GM21825 (cell line): ENCODE data around the gene ZNF488.

Experiments
- ATAC-seq: cut with Tn5 transposase; IDR thresholded peaks from one replicate; pipeline ENCODE4 v1.9.1; 2021; ENCODE audit warnings: mild to moderate bottlenecking, moderate library complexity; ENCODE audit not compliant: unreplicated experiment

The ZNF488 gene

GRCh38 chr10:47367646-47368045 lies 16.4 kb downstream of the ZNF488 start:
- ATAC-seq: no peak

- ATAC-seq: no peak
Observed at GRCh38 chr10:47366731-47367460, 17.2 kb downstream of the ZNF488 start.

GRCh38 chr10:47366181-47366631 lies 17.9 kb downstream of the ZNF488 start:
- ATAC-seq: no peak

GRCh38 chr10:47365431-47366180 lies 18.5 kb downstream of the ZNF488 start:
- no peak for ATAC-seq

DNA sequence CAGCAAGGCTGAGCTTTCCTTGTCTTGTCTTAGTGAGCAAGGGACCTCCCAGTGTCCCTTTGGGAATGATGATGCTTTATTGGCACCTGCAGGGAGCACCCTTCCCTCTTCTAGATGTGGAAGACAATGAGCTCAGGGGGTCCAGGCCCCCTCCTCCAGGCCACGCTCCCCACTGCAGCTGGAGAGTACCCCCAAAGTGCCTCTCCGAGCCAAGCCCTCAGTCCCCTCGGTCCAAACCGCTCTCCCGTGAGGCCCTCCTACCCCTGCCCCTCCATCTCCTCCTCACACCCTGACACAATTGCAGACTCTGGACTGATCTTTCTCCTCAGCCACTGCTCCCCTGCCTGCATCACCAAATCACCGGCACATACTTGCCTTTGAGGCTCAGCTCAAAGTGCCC lies 19.2 kb downstream of the ZNF488 start:
- ATAC-seq: no peak

- ATAC-seq: no peak
Observed at GRCh38 chr10:47364366-47364765, 19.7 kb downstream of the ZNF488 start.

DNA sequence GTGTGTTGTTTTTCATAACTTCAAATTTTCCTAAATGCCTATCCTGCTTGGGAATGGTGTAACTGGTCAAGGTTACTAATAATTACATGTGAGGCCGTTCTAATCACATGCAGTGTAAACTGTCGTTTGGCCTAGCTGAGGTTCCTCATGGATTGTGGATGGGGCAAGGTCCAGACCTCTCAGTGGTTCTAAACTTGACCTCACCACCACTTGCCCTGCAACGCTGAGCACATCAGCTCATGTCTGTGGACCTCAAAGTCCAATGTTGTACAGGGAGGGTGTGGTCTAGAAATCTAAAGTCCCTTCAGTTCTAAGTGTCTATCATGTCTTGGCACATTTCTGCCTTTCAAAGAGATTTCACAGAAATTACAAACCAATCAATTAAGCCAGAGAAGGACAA lies 20.3 kb downstream of the ZNF488 start:
- no peak for ATAC-seq

- ATAC-seq: no peak
Observed at GRCh38 chr10:47362199-47362598, 21.9 kb downstream of the ZNF488 start.

GRCh38 chr10:47361293-47361692 lies 22.8 kb downstream of the ZNF488 start:
- no peak for ATAC-seq

DNA sequence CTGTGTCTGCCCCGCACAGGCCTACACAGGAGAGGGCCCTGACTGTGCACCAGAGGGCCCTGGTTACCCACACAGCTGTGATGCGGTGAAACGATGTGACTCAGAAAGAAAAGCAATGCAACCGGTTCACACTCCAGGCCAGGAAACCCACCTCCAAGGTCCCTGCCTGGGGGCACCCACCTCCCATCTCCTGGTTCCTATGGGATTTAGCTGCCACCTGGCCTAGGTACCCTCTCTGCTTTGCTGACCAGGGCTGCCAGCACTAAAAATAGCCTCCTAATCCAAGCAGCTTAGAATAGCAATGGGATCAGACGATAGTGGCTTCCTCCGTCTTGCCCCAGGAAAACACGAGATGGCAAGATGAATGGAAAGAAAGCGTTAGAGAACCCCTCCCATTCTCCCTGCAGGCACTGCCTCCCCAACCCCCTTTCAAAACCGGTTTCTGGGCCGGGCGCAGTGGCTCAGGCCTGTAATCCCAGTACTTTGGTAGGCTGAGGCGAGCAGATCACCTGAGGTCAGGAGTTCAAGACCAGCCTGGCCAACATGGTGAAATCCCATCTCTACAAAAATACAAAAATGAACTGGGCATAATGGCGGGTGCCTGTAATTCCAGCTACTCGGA lies 23.6 kb downstream of the ZNF488 start:
- no peak for ATAC-seq

GRCh38 chr10:47359626-47360418 lies 24.3 kb downstream of the ZNF488 start:
- ATAC-seq: no peak

DNA sequence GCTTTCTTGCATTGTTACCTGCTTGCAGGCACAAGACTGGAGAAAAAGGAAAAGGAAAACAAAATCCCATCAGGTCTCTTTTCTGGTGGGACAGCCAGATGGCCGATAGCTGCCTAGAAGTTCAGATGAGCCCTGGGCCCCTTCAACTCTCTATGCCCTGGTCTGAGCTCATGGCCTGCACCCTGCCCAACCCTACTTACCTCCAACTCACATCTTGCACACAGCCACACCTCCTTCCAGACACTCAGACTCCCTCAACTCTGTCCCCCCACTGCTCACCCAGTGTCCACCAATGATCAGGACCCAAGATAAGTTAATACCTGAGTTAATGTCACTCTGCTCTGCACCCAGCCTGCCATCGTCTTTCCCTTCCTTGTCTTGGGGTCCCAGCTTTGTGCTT lies 25.0 kb downstream of the ZNF488 start:
- ATAC-seq: no peak

DNA sequence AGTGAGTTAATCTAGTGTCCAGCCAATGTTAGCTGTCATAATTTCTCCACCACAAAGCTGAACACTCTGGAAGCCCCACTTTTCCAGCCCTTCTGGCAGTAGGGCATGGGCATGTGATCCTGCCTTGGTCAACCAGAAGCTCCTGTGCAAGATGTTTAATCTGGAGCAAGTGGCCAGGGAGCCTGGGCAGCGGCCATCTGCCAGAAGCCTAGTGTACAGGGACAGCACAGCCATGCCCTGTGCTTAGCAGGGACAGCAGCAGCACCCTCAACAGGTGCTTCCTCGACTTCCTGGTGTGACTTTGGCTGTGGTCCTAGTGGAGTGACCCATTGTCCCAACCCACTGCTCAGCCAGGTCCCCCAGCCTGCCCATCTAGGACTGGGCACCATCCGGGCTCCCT lies 25.6 kb downstream of the ZNF488 start:
- no peak for ATAC-seq

DNA sequence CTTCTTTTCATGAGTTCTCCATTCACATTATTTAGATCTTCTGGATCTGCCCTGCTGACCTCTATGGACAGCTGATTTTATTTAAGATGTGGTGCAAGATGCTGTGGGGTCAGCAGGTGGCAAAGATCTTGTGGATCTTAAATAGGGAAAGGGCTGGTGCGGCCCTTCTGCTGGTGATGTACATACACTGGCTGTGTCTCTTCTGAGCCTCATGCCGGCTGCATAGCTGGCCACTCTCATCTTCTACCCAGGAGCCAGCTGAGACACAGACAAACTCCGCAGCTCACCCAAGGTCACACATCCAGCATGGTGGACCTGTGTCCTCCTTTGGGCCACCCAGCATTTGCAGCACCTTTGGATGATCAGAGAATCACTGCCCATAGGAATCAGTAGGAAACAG lies 26.2 kb downstream of the ZNF488 start:
- no peak for ATAC-seq

DNA sequence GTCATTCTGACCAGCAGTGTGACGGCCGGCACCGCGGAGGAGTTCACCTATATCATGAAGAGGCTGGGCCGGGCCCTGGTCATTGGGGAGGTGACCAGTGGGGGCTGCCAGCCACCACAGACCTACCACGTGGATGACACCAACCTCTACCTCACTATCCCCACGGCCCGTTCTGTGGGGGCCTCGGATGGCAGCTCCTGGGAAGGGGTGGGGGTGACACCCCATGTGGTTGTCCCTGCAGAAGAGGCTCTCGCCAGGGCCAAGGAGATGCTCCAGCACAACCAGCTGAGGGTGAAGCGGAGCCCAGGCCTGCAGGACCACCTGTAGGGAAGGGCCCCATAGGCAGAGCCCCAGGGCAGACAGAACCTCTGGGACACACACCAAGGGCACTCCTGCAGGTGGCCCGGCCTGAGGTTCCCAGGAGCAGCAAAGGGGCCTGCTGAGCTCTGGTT lies 26.9 kb downstream of the ZNF488 start:
- no peak for ATAC-seq

DNA sequence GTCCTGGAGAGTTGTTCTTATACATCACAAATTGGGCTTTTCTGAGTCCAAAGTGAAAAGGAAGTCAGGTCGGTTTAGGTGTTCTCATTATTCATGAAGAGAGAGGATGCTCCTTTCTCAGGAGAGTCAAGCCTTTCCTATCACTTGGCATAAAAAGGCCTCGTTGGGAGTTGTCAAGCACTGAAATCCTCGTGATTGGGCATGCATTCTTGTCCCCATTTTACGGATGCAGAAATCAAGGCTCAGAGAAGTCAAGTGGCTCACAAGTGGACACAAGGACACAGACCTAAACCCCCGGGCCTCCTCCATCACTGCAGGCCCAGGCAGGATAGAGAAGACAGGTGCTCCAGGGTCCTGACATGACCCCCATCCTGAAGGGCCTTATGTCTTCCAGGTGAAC lies 27.4 kb downstream of the ZNF488 start:
- no peak for ATAC-seq

GRCh38 chr10:47354900-47355299 lies 29.2 kb downstream of the ZNF488 start:
- ATAC-seq: no peak

DNA sequence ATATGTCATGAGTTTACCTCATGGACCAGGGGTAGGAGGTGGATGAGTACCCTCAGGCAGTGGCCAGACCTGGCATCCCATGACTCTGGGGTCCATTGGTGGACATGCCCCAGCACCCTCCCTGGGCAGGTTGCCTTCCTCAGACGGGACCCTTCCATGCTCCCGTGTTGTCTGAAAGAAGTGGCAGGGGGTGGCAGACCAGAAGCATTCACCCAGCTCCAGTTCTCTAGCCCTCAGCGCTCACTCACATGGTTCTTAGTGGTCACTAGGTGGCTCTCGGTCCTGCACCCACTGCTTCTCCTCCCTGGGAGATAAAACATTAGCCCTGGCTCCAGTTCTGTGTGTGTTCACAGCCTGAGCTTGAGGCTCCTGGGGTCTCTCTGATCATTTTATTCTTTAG lies 29.9 kb downstream of the ZNF488 start:
- ATAC-seq: no peak

GRCh38 chr10:47353351-47353750 lies 30.7 kb downstream of the ZNF488 start:
- no peak for ATAC-seq

GRCh38 chr10:47351899-47352815 lies 31.9 kb downstream of the ZNF488 start:
- ATAC-seq: no peak
